Activated CD8-positive, alpha-beta memory T cell treated with anti-CD3 and anti-CD28 coated beads, Interleukin-2, amount 50 U/mL, for 24 hours (primary cell): ENCODE measurements around the gene EXOC4.

Experiments
- DNase-seq: peaks from one replicate; pipeline ENCODE4 v3.0.0-alpha.2; 2020; ENCODE audit errors: extremely low read depth

EXOC4 gene

DNA sequence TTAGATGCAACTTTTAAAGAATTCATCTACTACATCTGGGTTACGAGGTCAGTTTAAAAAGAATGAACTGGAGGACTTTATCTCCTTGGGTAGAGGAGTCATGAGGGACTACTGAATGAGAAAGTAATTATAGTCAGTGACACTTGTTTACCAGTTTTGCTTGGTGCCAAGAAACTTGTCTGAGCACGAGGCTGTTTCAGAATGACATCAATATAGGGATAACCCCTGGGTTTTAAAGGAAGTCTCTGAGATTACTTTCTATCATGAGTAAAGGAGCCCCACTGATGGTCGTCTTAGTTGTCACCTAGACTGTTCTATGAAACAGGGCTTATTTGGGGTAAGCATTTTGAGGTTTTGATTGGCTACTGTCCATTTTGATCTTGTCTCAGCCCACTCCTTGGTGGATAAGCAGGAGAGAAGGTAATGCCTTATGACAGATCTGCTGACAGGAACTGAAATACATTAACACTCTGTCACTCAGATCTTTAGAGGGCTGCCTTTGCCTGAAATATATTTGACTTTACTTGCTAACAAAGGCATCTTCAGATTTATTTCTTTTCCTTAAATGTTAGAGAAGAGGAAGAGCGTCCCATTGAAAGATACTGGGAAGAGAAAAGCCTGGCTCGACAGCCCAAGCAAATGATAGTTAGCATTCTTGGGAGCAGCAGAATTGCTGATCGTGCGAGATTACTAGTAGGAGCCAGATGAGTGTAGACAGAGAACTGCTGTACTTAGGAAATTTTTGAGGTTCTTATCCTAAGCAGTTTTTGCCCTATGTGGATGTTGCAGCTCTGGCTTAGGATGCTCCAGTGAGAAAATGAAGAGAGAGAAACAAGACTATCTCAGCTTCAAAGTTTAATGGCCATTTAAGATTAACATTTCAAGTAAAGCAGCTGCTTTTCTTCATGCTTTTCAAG lies 575.1 kb downstream of the EXOC4 start:
- no peak for DNase-seq

DNA sequence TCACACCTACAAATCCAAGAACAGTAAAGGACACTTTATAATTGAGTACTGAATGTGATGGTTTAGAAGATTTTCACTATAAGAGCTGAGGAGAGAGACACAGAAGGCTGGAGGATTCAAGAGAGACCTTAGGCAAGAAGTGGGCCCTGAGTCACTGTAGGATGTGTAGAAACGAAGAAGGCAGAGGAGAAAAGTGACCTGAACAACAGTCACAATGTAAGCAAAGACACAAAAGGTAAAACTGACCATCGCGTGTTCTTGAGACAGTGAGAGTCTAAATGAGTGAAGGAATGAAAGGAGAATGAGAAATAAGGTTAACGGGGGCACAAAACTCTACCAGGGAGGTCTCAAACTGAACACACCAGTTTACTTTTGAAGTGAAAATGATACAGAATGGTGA lies 576.0 kb downstream of the EXOC4 start:
- no peak for DNase-seq

DNA sequence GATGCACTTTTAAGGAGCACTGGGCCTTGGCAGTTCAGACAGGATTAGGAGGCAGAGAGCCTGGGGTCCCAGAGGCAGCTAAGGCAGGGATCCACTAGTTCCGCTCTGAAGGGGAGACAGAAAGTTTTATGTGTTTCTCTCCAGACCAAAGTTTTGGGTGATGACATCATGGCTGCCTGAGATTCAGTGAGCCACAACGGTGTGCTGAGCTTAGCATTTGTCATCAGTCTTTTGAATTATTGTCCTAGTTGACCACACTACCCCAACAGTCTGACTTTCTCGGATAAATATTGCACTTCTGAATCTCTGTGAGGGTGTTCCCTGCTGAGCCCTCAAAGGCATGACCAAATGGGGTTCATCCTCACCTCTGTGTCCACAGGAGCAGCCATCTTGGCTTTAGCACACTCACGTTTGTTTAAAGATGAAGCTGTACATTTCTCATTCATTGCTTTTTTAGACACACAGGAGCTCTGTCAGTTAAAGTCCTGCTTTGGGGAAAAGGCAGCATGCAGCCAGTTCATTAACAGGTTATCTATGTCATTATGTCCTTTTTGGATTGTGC lies 576.5 kb downstream of the EXOC4 start:
- no peak for DNase-seq

DNA sequence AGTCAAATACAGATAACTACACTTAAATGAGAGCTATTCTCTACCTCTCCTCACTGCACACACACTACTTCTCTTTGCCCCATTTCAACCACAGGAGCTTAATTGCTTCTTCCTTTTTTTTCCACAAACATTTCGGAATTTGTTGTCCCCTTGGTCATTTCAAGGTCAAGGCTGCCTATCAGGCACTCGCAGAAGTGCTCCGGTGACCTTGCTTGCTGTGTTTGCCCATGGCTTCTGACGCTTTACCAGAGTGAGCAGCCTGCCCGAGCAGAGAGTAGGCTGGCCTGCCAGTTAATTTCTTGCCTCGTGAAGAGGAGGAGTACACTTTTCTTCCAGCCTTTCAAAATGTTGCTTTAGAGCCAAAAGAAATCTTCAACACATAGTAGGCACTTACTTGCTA lies 577.2 kb downstream of the EXOC4 start:
- DNase-seq: no peak

DNA sequence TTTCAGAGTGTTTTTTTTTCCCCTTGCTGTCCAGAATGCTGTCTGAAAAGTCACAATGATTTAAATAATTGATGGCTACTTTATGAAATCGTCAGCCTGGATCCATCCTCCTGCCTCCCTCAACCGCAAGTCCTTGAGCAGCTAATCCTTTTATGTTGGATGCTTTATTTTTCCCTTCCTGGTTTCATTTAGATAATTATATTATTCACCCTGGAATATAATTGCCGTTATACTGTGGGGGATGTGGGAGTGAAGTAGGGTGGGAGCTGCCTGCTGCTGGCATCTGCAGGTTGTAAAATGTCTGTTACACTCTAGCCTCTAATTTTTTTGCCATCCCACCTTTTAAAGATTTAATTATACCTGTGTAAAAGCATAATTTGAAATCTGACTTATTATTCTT lies 583.8 kb downstream of the EXOC4 start:
- DNase-seq: no peak

DNA sequence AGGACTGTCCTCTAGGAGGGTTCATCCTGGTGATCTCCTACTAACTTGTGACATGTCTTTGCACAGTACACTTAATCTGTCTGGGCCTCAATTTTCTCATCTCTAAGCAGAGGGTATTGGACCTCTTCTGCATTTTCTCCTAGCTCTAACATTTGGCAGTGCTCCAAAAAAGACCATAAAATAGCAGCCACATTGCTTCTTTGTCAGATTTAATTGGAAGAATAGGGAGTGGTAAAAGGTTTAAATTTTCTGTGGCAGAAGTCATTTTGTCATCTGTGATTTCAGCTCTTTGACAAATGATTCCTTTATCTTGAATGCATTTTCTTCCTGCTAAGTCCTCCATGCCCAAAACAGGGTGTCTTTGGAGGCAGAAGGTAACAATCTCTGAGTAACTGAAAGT lies 584.3 kb downstream of the EXOC4 start:
- DNase-seq: no peak

DNA sequence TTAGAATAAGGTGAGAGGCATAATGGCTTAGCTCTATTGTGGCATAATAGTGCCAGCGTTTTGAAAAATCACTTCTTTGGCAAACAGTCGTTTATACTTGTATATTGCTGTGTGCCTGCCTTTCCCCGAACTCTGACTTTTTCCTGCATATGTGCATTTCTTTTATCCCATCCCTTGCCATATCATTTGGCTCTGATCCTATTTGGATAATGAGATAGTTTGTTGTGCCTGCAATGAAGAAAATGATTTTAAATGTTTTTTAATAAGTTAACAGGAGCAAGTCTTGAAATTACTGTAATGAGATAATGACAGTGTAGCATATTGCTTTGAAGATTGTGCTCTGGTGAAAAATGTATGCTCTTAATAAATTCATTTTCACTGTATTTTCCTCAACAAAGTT lies 586.2 kb downstream of the EXOC4 start:
- no peak for DNase-seq

DNA sequence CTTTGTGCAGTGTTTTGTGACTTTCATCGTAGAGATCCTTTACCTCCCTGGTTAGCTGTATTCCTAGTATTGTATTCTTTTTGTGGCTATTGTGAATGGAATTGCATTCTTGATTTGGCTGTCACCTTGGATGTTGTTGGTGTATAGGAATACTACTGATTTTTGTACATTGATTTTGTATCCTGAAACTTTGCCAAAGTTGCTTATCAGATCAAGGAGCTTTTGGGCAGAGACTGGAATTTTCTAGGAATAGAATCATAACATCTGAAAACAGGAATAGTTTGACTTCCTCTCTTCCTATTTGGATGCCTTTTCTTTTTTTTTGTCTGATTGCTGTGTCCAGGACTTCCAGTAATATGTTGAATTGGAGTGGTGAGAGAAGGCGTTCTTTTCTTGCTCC lies 590.5 kb downstream of the EXOC4 start:
- DNase-seq: no peak

DNA sequence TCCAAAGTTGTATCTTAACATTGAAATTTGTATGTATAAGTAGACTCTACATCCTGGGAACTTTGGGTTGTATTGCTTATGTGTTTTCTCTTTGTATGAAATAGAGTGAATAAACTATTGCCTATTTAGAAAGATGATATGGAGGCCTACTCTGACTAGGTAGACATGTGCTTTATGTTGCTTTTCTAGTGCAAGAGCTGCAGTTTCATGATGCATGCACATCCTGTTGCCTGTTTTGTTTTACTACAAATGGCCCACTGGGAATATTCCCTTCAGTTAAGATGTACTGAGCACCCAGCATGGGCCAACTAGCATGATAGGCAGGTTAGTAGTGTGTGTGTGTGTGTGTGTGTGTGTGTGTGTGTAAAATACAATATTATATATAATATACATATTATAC lies 592.1 kb downstream of the EXOC4 start:
- no peak for DNase-seq

DNA sequence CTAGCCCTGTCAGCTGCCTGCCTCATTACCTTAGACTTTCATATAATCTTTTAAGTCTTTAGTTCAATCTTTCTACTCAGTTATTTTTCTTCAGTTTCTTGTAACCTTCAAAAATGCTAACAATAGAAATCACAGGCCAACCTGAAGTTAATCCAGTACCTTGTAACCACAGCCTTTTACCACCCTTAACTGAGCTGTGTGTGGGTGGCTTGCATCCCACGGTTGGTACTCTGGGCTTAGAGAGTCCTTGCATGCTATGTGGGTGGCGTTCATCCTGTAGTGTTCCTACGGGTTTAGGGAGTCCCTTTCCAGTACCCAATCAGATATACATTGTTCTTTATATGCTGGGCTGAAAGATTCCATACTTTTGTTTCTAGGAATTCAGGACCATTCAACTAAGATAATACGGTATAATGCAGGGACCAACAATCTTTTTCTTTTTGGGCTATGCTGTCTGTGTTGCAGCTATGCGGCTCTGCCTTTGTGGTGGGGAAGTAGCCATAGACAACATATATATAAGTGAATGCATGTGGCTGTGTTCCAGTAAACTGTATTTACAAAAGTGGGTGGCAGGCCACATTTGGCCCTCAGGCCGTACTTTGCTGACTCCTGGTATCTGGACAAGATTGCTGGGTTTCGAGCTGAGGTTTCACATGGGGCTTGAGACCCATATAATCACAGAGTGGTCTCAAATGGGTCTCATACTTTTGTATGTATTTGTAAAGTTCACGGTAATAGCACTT lies 593.5 kb downstream of the EXOC4 start:
- no peak for DNase-seq

DNA sequence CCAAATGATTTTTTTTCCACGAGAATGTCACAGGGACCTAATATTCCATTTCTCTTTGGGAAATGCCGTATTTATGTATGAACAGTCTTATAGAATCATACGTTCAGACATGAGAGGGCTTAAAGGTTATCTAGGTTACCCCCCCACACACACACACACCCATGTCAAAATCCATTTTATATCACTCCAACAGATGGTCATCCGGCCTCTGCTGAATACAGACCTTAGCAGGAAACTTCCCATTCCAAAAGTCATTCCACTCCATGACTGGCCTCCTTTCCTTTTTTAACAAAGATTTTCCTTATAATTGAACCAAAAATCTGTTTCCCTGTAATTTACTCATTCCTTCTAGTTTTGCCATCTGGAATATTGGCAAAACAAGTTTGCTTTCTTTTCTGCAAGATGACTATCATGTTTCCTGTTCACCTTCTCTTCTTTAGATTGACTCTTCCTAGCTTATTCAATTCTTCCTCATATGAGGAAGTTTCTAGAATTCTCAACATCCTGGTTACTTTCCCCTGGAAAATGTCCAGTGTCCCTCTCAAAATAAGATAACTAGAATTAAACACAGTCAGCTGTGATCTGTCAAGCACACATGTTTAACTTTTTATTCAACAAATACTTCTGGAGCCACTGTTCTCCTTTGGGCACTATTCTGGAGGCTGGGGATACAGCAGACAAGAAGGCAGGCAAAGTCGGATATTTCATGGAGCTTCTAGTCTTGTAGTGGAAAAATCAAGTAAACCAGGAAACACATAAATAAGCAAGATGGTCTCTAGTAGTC lies 597.8 kb downstream of the EXOC4 start:
- DNase-seq: no peak

DNA sequence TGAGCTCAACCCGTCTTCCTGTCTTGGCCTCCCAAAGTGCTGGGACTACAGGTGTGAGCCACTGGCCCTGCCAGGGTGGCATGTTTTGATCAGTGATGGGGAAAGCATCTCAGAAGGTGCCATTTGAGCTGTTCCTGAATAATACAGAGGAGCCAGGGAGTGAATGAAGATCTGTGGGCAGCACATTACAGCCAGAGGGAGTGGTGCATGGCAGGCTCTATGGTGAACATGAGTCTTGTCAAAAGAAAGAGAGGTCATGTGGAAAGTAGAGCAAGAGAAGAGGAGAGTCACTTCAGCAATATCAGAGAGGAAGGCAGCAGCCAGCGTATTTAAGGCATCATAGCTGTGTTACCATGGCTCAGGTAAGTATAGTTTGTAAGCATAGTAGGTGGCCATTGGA lies 598.5 kb downstream of the EXOC4 start:
- DNase-seq: no peak

DNA sequence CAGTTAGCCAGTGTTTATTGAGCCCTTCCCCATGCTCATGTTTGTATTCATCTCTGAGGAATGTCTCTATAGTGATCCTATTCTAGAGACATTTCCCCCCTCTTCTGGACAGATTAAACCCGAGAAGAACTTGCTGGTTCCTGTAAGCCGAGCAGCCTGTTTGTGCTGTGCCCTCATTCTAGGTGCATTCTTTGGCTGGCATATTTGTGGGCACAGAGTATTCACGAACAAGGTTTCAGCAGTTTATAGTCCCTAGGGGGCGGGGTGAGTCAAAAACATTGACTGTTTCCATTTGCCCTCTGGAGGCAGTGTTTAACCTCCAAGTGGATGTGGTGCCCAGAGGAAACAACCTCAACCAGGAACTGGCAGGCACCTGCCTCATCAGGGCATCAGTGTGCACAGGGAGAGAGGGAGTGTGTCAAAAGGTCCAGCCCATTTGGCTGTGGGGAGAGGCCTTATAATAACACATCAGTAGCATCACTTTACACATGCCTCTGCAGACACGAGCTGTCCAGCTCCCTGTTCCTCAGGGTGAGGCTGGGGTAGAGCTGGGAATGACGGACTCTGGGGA lies 600.9 kb downstream of the EXOC4 start:
- DNase-seq: no peak

DNA sequence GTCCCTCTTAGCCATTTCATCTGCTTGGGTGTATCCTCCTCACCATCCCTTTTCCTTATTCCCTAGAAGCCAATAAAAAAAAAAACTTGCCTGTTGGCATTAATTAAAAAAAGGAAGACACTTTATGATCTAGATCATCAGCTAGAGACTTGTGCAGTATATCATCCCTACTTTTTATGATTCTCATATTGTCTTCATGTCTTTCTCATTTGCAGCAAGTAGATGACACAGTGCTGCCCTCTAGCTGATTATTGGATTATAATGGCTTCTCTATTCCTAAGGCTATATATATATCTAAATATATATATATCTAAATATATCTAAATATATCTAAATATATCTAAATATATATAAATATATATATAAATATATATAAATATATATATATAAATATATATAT lies 601.9 kb downstream of the EXOC4 start:
- no peak for DNase-seq

DNA sequence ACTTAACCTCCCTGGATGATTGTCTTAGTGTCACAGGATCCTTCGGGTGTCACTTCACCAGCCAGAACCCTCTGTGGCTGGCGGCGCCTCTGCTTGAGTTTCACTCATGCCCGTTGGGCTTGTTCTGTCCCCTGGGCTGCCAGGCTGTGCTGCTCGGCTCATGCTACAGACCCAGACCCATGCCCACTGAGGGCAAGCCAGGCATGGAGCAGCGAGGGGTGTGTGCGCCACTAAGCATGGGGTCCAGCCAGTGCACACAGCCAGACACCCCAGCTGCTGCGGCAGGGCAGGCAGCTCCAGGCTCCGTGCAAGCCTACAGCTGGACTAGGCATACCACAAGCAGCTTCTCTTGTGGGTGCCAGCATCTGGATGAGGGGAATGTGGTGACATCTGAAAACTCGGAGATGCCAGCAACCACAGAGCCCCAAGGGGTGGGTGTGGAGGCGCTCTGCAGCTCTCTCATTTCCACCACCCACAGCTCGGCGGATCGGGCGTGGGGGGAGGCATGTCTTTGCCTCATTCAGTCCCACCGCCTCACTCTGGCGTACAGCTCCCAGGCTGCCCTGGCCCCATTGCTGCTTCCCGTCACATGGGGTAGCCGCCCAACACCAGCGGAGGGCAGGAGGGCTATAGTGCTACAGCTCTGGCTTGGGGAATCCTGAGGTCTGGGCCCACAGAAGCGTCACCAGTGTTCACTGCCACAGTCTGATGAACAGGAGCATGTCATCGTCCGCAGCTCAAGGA lies 604.7 kb downstream of the EXOC4 start:
- DNase-seq: no peak

DNA sequence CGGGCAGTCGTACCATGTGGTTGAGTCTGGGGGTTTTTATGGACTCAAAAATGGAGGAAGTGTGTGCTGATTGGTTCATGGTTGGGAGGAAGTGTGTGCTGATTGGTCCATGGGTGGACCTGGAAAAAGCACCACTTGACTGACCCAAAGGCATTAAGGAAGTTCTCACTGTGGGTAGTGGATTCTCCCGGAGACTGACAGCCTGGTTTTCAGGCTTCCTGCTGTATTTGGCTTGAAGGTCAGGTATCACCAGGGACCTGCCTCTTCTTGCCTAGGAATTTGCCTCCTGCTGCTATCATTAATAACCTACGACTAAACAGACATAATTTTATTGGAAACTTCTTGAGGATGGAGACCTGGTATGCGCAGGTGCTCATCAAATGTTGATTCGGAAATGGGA lies 605.4 kb downstream of the EXOC4 start:
- DNase-seq: no peak

DNA sequence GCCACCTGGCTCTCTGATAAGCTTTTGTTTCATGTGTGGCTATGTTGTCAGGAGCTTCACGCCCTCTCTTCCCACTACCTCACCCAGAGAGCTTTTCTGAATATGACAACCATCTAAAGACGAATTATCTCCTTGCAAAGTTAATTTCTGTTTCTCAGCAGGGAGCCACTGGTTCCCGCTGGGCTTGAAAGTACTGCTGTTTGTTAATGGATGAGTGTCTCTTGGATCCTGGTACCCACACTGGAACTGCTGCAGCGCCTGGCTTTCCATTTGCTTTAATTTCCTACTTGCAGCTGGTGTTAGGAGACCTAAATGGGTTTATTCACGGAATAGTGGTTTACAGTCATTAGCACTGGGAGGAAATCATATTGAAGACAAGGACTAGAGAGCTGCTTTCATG lies 606.4 kb downstream of the EXOC4 start:
- DNase-seq: no peak

DNA sequence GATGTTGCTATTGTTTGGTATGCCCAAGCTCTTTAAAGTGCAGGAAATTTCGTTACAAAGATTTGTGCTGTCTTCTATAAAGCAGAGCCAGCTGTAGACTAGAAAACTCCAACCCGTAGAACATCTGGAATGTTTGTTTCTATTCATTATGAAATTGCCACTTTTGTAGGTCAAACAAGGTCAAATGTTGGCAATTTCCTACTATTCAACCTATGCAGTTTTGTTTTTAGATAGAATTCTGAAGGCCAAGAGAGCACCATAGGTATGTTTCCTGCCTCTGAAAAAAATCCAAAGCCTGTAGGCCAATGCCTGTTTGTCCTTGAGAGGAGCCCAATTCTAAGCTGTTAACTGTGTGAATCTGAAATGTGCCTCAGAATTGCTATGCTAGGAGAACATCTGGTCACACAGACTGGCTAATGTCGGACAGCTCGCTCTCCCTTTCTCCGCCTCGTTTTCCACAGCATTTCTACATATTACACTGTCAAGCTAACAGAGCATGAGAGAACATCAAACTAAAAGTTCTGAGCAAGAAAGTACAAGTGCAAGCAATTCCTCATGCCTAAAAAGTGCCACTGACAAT lies 607.1 kb downstream of the EXOC4 start:
- no peak for DNase-seq

DNA sequence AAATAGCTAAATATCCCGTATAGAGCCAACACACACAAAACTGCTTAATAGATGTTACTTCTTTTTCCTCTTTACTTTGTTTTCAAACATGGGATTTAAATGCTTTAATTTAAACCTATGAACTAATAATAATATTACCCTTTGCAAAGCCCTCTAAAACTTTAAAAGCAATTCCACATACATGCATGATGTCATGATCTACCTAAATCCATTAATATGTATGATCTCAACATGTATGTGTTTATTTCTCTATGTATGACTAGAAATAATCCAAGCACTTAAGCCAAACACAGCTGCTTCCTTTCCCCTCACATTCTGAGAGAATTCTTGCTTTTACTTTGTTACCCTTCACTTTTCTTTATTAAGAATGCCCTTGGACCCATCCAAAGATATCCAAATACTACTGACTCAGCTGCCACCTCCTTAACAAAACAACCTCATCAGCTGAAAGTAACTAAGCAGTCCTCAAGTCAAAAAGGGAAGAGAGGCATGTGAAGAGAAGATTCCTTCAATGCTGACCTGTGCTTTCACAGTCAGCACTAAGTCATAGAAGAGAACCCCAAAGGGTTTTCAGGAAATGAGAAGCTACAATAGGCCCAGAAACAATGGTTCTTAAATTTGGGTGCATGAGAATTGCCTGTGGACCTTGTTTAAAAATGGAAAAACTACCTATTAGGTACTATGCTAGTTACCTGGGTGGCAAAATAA lies 607.9 kb downstream of the EXOC4 start:
- DNase-seq: no peak

DNA sequence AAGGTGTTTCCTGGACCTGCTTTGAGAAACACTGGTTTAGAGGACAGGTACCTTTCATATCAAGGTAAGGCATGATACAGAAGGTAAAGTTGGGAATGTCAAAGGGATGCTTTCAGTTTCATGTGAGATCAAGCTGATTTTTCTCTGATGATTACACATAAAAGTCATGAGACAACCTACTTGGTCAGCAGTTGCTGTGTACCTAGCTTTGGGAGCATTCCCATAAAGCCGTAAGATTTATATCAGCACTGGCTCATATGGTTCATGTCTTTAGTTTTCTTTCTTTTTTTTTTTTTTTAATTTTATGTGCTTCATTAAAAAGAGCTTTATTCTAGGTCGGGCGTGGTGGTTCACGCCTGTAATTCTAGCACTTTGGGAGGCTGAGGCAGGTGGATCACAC lies 609.0 kb downstream of the EXOC4 start:
- no peak for DNase-seq
